GM19452 (cell line): ENCODE measurements around the gene CEACAM7.
"Not testable (repeated sequence)": the region's sequence is repeated elsewhere in the genome, so short reads cannot be mapped to it uniquely, and the experiment has no call there.

Source experiments
- ATAC-seq: cut with Tn5 transposase; IDR thresholded peaks from one replicate; pipeline ENCODE4 v1.9.1; 2021; ENCODE audit not compliant: unreplicated experiment

Gene CEACAM7

DNA sequence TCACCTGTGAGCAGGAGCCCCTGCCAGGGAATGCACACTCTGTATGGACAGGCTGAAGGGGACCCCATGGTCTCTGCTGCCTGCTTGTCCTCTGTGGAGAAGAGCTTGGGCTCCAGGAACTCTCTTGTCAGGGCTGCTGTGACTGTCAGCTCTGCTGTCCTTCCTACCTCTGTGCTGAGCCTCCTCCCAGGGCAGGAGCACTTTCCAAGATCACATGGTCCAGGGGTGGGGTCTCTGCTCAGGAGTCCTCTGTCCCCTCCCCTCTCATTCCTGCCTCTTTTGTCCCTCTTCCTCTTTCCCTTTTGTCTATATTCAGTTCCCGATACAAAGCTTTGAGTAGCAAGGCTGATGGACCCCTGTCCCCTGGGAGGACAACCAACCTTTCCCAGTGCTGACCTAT lies at the start of gene CEACAM7:
Gene CEACAM7, minus strand, starts transcription at position 173 of the 400 bp plus-strand sequence. Its CDS starts 105 bp downstream, at position 68.
- no peak for ATAC-seq

DNA sequence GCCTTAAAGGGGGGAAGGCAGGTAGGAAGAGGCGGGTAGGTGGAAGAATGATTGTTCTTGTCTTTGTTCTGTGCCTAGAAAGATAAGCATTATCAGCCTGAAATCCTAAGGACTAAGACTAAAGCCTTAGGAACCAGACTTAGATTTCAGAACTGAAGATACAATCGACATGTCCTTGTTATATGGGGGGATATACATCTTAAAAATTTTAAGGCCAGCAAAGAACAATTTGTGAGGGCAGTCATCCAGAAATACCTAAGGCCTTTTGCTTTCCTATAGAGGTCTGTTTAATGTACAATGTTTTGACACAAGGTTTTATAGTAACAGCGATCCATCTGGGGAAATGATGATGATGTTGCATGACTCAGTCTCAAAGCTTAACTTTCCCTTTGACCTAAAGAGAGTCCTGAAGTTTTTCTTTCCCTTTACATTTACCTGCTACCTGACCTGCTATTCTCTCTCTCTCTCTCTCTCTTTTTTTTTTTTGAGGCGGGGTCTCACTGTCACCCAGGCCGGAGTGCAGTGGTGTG lies 47.1 kb upstream of the CEACAM7 start:
- no peak for ATAC-seq

DNA sequence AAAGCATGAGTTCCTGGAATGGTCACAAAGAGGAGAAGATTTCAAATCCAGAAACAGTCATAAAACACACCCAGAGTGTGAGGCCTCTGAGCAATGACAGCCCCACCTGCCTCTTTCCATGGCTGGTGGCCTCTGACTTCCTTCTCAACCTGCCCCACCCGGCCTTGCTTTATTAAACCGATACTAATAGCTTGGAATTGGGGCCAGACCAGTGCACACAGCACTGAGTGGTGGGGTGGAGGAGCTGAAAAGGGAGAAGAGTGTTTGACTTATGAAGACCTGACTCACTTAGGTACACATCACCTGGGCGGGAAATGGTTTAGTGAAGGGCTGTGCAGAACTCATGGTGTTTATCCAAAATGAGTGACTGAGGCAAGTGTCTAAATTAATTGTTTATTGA lies 46.5 kb upstream of the CEACAM7 start:
- ATAC-seq = no peak

DNA sequence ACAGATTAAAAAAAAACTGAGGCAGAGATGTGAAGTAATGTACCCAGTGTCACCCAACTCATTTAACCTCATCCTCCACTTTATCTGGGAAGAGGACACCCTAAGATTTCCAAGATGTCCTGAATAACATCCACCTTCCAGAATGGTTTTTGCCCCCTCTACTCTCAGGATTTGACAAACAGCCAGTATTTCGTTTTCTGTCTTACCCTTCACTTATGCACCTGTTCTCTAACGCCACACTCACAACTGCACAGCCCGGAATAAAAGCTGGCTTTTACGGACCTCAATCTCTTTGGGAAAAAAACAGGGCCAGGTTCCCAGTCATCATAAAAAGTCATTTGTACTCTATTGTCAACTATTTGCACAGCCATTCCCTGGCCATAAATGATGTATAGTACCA lies 46.1 kb upstream of the CEACAM7 start:
- no peak for ATAC-seq

DNA sequence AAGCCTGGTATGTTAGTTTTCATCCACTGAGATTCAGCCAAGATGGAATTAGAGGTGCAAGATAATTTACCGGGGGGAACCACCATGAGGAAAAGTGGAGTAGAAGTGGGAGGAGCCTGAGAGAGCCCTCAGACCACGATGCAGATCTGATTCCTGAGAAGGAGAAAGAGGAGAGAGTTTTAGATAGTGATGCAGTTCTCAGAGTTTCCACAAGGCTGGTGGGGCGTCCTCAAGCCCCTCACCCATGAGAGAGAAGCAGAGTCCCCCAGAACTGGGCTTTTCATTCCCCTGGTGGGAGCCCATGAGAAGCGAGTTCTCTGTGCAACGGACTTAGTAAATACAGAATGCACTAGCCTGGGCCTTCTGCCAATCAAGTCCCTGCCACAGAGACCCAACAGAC lies 38.4 kb upstream of the CEACAM7 start:
- ATAC-seq = no peak

DNA sequence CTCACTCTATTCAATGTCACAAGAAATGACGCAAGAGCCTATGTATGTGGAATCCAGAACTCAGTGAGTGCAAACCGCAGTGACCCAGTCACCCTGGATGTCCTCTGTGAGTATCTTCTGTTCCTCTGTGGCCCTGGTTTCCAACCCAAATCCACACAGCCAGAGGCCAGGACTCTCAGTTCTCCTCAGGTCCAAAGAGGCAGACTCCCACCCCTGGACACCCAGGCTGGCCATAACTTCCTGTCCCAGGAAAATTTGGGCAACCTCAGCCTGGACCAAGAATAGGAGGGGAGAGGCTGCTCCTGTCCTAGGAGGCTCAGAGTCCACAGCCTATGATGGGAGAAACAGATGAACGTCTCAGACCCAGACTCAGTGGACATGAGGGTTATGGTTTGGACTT lies 32.0 kb upstream of the CEACAM7 start:
- no peak for ATAC-seq

DNA sequence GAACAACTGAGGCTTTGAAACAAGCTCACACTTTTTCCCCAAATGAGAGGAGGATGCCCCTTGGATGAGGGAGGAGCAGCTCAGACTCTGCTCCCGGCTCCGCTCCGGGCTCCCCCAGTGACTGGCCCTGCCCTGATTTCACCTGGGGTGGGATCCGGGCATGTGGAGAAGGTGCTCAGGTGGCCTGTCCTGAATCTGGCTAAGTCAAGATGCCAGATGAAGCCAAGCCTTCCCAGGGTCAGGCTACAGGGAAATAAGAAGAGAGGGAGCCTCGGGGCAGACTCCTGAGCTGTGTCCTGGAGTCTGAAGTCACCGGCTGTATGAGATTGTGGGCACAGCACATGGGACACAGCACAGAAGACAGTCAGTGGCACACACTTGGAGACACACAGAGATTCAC lies 30.7 kb upstream of the CEACAM7 start:
- ATAC-seq = no peak

DNA sequence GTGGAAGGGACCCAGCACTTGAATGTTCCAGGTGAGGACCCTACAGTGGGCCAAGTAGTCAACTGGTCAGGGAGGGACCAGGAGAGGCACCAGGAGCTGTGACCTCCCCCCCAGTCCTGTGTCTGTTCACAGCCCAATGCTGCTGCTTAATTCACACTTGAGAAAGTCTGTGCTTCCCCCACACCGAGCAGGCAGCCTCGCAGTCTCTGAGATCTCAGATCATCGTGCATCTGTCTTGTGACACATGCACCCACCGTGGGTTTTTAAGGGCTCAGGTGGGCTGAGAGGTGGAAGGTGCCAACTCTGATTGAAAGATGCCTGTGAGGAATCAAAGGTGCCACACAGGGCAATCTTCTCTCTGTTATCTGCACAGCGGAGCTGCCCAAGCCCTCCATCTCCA lies 26.5 kb upstream of the CEACAM7 start:
- no peak for ATAC-seq

DNA sequence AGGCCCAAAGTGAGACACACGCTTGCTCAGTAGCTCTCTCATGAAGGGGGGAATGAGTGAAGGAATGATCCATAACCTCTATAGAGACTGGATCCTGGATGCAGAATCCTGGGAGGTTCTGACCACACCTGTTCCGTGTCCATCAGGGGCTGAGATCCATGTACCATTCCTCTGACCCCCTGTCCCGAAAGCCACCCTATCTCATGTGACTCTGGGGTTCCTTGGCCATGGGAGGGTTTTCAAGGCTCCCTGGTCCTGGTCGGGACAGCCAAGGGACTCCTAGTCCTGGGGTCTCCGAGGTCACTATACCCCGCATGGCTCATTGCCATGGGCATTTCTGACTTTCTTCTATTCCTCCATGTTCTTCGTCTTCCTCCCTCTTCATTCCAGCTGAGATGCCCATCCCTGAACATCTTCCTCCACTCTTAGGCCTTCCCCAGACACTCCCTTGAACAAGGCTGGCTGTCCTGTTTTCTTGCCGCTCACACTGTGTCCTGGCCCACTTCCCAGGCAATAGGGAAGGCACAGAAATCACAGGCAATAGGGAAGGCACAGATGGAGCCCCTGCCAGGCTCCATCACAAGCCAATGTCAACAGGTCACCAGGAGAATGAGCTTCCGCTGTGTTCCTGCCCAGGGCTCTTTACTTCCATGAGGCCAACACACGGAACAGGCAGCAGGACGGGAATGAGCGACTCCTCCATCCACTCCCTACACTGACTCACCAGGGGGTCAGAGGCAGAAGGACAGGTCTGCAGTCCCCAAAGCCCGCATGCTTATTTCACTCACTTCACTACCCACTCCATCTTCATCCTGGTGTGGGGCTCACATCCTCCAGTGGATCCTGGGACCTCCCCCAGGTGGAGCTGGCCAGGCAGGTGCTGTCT lies 23.5 kb upstream of the CEACAM7 start:
- no peak for ATAC-seq

DNA sequence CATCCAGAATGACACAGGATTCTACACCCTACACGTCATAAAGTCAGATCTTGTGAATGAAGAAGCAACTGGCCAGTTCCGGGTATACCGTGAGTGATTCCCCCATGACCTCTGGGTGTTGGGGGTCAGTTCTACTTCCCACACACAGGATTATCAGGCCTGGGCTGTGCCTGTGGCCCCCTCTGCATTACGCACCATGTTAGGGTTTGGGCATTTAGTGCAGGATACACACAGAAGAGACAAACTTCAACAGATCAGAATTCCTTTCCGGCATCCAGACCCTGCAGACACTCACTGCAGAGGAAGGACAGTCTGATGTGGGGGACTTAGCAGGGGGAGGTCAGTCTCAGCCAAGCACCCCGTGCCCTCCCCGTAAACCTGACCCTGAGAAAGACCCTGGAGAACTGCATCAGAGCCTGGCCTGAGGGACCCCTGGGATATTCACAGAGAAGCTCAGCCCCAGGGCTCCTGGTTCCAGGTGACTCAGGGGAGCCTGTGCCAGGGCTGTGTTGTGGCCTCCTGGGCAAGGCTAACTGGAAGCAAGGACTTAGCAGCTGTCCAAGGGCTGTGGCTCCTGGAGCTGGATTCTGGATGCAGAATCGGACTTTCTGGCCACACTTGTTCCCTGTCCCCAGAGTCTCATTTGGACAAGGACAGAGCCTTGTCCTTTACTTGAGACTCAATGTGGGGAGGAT lies 22.0 kb upstream of the CEACAM7 start:
- ATAC-seq = no peak

DNA sequence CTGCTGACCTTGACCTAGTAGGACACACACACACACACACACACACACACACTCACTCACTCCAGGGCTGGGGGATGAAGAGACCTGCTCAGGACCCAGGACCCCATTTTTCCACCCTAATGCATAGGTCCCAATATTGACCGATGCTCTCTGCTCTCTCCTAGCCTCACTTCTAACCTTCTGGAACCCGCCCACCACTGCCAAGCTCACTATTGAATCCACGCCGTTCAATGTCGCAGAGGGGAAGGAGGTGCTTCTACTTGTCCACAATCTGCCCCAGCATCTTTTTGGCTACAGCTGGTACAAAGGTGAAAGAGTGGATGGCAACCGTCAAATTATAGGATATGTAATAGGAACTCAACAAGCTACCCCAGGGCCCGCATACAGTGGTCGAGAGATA lies 21.4 kb upstream of the CEACAM7 start:
- ATAC-seq = not testable (repeated sequence)

DNA sequence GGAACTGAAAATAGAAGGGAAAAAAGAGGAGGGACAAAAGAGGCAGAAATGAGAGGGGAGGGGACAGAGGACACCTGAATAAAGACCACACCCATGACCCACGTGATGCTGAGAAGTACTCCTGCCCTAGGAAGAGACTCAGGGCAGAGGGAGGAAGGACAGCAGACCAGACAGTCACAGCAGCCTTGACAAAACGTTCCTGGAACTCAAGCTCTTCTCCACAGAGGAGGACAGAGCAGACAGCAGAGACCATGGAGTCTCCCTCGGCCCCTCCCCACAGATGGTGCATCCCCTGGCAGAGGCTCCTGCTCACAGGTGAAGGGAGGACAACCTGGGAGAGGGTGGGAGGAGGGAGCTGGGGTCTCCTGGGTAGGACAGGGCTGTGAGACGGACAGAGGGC lies 20.4 kb upstream of the CEACAM7 start, which contains the start of gene CEACAM5:
Gene CEACAM5, plus strand, starts transcription at position 146 of the 400 bp plus-strand sequence. Its CDS starts 106 bp downstream, at position 252.
- ATAC-seq = no peak

DNA sequence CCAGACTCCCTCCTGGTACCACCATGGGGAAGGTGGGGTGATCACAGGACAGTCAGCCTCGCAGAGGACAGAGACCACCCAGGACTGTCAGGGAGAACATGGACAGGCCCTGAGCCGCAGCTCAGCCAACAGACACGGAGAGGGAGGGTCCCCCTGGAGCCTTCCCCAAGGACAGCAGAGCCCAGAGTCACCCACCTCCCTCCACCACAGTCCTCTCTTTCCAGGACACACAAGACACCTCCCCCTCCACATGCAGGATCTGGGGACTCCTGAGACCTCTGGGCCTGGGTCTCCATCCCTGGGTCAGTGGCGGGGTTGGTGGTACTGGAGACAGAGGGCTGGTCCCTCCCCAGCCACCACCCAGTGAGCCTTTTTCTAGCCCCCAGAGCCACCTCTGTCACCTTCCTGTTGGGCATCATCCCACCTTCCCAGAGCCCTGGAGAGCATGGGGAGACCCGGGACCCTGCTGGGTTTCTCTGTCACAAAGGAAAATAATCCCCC lies 19.9 kb upstream of the CEACAM7 start:
- ATAC-seq = no peak

DNA sequence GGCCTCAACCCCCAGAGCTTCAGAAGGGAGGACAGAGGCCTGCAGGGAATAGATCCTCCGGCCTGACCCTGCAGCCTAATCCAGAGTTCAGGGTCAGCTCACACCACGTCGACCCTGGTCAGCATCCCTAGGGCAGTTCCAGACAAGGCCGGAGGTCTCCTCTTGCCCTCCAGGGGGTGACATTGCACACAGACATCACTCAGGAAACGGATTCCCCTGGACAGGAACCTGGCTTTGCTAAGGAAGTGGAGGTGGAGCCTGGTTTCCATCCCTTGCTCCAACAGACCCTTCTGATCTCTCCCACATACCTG lies 19.4 kb upstream of the CEACAM7 start:
- ATAC-seq = no peak

DNA sequence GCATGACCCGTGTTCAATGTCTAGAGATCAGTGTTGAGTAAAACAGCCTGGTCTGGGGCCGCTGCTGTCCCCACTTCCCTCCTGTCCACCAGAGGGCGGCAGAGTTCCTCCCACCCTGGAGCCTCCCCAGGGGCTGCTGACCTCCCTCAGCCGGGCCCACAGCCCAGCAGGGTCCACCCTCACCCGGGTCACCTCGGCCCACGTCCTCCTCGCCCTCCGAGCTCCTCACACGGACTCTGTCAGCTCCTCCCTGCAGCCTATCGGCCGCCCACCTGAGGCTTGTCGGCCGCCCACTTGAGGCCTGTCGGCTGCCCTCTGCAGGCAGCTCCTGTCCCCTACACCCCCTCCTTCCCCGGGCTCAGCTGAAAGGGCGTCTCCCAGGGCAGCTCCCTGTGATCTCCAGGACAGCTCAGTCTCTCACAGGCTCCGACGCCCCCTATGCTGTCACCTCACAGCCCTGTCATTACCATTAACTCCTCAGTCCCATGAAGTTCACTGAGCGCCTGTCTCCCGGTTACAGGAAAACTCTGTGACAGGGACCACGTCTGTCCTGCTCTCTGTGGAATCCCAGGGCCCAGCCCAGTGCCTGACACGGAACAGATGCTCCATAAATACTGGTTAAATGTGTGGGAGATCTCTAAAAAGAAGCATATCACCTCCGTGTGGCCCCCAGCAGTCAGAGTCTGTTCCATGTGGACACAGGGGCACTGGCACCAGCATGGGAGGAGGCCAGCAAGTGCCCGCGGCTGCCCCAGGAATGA lies 18.9 kb upstream of the CEACAM7 start:
- no peak for ATAC-seq

DNA sequence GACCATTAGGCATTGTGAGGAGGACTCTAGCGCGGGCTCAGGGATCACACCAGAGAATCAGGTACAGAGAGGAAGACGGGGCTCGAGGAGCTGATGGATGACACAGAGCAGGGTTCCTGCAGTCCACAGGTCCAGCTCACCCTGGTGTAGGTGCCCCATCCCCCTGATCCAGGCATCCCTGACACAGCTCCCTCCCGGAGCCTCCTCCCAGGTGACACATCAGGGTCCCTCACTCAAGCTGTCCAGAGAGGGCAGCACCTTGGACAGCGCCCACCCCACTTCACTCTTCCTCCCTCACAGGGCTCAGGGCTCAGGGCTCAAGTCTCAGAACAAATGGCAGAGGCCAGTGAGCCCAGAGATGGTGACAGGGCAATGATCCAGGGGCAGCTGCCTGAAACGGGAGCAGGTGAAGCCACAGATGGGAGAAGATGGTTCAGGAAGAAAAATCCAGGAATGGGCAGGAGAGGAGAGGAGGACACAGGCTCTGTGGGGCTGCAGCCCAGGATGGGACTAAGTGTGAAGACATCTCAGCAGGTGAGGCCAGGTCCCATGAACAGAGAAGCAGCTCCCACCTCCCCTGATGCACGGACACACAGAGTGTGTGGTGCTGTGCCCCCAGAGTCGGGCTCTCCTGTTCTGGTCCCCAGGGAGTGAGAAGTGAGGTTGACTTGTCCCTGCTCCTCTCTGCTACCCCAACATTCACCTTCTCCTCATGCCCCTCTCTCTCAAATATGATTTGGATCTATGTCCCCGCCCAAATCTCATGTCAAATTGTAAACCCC lies 17.5 kb upstream of the CEACAM7 start:
- no peak for ATAC-seq

DNA sequence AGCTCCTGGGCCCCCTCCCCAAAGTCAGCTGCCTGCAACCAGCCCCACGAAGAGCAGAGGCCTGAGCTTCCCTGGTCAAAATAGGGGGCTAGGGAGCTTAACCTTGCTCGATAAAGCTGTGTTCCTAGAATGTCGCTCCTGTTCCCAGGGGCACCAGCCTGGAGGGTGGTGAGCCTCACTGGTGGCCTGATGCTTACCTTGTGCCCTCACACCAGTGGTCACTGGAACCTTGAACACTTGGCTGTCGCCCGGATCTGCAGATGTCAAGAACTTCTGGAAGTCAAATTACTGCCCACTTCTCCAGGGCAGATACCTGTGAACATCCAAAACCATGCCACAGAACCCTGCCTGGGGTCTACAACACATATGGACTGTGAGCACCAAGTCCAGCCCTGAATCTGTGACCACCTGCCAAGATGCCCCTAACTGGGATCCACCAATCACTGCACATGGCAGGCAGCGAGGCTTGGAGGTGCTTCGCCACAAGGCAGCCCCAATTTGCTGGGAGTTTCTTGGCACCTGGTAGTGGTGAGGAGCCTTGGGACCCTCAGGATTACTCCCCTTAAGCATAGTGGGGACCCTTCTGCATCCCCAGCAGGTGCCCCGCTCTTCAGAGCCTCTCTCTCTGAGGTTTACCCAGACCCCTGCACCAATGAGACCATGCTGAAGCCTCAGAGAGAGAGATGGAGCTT lies 15.7 kb upstream of the CEACAM7 start:
- ATAC-seq = no peak

DNA sequence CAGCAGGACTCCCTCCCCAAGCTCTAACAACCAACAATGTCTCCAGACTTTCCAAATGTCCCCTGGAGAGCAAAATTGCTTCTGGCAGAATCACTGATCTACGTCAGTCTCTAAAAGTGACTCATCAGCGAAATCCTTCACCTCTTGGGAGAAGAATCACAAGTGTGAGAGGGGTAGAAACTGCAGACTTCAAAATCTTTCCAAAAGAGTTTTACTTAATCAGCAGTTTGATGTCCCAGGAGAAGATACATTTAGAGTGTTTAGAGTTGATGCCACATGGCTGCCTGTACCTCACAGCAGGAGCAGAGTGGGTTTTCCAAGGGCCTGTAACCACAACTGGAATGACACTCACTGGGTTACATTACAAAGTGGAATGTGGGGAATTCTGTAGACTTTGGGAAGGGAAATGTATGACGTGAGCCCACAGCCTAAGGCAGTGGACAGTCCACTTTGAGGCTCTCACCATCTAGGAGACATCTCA lies 14.1 kb upstream of the CEACAM7 start:
- no peak for ATAC-seq

DNA sequence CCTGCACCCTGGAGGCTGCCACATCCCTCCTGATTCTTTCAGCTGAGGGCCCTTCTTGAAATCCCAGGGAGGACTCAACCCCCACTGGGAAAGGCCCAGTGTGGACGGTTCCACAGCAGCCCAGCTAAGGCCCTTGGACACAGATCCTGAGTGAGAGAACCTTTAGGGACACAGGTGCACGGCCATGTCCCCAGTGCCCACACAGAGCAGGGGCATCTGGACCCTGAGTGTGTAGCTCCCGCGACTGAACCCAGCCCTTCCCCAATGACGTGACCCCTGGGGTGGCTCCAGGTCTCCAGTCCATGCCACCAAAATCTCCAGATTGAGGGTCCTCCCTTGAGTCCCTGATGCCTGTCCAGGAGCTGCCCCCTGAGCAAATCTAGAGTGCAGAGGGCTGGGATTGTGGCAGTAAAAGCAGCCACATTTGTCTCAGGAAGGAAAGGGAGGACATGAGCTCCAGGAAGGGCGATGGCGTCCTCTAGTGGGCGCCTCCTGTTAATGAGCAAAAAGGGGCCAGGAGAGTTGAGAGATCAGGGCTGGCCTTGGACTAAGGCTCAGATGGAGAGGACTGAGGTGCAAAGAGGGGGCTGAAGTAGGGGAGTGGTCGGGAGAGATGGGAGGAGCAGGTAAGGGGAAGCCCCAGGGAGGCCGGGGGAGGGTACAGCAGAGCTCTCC lies 13.5 kb upstream of the CEACAM7 start:
- no peak for ATAC-seq
